Measurements from ENCODE around the gene DNAH2.

Gene DNAH2

GRCh38 chr17:7881276-7882054, 163.9 kb downstream of the DNAH2 start:
- peak; percentile 19 to 29 for DNase-seq

DNA sequence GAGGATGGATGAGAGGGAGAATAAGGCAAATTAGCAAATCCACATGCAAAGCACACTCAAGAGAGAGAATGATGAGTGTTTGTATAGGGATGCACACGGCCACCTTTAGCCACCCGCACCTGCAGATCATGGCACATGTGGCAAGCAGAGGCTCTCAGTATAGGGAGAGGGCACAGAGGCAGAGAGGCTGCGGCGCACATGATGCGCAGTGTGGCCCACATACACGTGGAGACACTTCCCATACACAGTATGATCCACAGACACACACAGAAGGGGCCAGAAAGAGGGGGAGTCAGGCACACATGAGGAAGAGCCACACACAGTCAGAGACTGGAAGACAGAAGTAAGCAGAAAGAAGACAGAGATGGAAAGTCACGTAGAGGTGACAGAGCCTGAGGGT, 164.5 kb downstream of the DNAH2 start:
- DNase-seq: no peak

DNA sequence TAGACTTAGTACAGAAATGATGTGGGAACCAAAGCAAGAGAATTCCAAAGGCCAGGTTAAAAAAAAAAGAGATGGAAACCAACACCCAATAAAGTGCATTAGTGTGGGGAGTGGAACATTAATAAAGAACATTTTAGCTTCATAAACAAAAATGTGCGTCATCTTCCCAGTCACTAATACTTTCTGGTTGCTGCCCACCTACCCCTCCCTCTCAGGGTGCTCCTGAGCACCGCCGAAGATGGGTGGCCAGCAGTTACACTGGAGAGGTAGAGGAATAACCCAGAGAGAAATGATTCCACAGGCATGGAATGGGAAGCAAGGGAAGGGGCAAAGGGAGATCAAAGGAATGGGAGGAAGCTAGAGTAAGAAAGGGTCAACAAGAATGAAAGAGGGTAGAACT, 165.1 kb downstream of the DNAH2 start:
- DNase-seq: no peak
